Measurements from ENCODE around the gene BASP1. TPM values are rescaled to one million over a fixed set of nuclear protein-coding genes. Genes with fewer than 3 reads are reported as not detected.

BASP1 gene
- total RNA-seq, 4 donors from 2014 or later: 46.0 to 54.6 (median 49.8) TPM

- TF ChIP-seq EP300 (IDR thresholded peaks at IDR 0.05) (no peak), CTCF (IDR thresholded peaks at IDR 0.05) (no peak), POLR2A (IDR thresholded peaks at IDR 0.05) (no peak)
- WGBS, 2 donors: 94 to 95% methylated on average over 47 to 57 of the region's 57 CpGs
Observed at GRCh38 chr5:17275289-17276158, 58.1 kb downstream of the BASP1 start.

GRCh38 chr5:17276445-17276844 is 59.0 kb downstream of the BASP1 start:
- Histone ChIP-seq H3K9me3 (no peaks in the 10 kb centered on the region), H3K27ac (no peak overlapping the region), H3K27me3 (no peaks in the 10 kb centered on the region), H3K36me3 (peaks cover 0 to 10% (median 0%) of the 10 kb centered on the region in 3 donors), H3K4me3 (no peak overlapping the region), H3K4me1 (no peaks in the 10 kb centered on the region)
- no peak for DNase-seq (ENCODE audit: low spot score in 2 of 2)
- 89 to 90% methylated on average over 3 of the region's 3 CpGs for WGBS, 2 donors
- TF ChIP-seq POLR2A (IDR thresholded peaks at IDR 0.05): no peak
- no peak for TF ChIP-seq EP300 (IDR thresholded peaks at IDR 0.05)
- TF ChIP-seq CTCF (IDR thresholded peaks at IDR 0.05): no peak

More at GRCh38 chr5:17275289-17276158, 58.1 kb downstream of the BASP1 start:
- H3K9me3 ChIP-seq: no peaks in the 10 kb centered on the region
- DNase-seq (ENCODE audit: low spot score in 2 of 2): no peak
- H3K27ac ChIP-seq: no peak overlapping the region
- H3K4me1 ChIP-seq: no peaks in the 10 kb centered on the region
- no peaks in the 10 kb centered on the region for H3K27me3 ChIP-seq
- H3K36me3 ChIP-seq: peaks cover 0 to 10% (median 0%) of the 10 kb centered on the region in 3 donors
- H3K4me3 ChIP-seq: no peak overlapping the region

GRCh38 chr5:17277907-17278306 is 60.5 kb downstream of the BASP1 start:
- H3K27ac ChIP-seq: no peak overlapping the region
- no peak overlapping the region for H3K4me3 ChIP-seq
- H3K4me1 ChIP-seq: peaks cover 0 to 6% (median 0%) of the 10 kb centered on the region in 4 donors
- no peak for TF ChIP-seq EP300 (IDR thresholded peaks at IDR 0.05)
- TF ChIP-seq POLR2A (IDR thresholded peaks at IDR 0.05): no peak
- no peak for TF ChIP-seq CTCF (IDR thresholded peaks at IDR 0.05)
- DNase-seq (ENCODE audit: low spot score in 2 of 2): no peak
- H3K9me3 ChIP-seq: no peaks in the 10 kb centered on the region
- no peaks in the 10 kb centered on the region for H3K27me3 ChIP-seq
- peaks cover 0 to 10% (median 0%) of the 10 kb centered on the region in 3 donors for H3K36me3 ChIP-seq
- WGBS, 2 donors: 94 to 96% methylated on average over 5 of the region's 5 CpGs

- H3K36me3 ChIP-seq: peaks cover 0 to 10% (median 0%) of the 10 kb centered on the region in 3 donors
- H3K4me3 ChIP-seq: no peak overlapping the region
- no peak overlapping the region for H3K27ac ChIP-seq
- TF ChIP-seq EP300 (IDR thresholded peaks at IDR 0.05) (no peak), CTCF (IDR thresholded peaks at IDR 0.05) (no peak), POLR2A (IDR thresholded peaks at IDR 0.05) (no peak)
- WGBS, 2 donors: 84 to 89% methylated on average over 7 of the region's 7 CpGs
- peaks cover 0 to 6% (median 0%) of the 10 kb centered on the region in 4 donors for H3K4me1 ChIP-seq
- no peak for DNase-seq (ENCODE audit: low spot score in 2 of 2)
- H3K27me3 ChIP-seq: no peaks in the 10 kb centered on the region
- no peaks in the 10 kb centered on the region for H3K9me3 ChIP-seq
Observed at GRCh38 chr5:17278931-17279330, 61.5 kb downstream of the BASP1 start.

DNA sequence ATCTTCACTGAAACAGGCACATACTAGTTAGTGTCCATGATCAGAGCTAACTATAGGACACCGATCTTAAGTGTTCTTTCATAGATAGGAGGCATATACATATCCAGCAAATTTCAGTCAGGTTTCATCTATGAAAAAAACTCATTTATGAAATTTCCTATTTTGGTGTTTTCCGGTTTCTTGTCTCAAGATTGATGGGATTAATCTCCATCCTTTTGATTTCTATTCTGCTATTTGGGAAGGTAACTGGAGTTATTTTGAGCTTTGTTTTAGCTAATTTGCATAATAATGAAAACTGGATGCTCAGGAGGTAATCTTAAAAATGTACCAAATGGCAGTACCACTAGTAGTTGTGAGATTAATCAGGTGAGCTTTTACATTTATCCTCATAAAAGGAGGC is 62.1 kb downstream of the BASP1 start:
- Histone ChIP-seq H3K4me1 (peaks cover 0 to 6% (median 0%) of the 10 kb centered on the region in 4 donors), H3K4me3 (no peak overlapping the region), H3K36me3 (peaks cover 0 to 10% (median 0%) of the 10 kb centered on the region in 3 donors), H3K27ac (no peak overlapping the region), H3K27me3 (no peaks in the 10 kb centered on the region), H3K9me3 (no peaks in the 10 kb centered on the region)
- no peak for DNase-seq (ENCODE audit: low spot score in 2 of 2)
- WGBS, 2 donors: 95 to 97% methylated on average over 2 of the region's 2 CpGs
- no peak for TF ChIP-seq POLR2A (IDR thresholded peaks at IDR 0.05)
- TF ChIP-seq CTCF (IDR thresholded peaks at IDR 0.05): no peak
- TF ChIP-seq EP300 (IDR thresholded peaks at IDR 0.05): no peak
